ENCODE results near the gene SBF2.

Gene SBF2

GRCh38 chr11:10026514-10026913 lies 267.5 kb downstream of the SBF2 start:
- no peak overlapping the region for H3K27ac ChIP-seq (replicated peaks)
- DNase-seq (ENCODE audit: low read depth in 1 of 2, low spot score in 1 of 2): no peak
- no peaks in the 10 kb centered on the region for H3K27me3 ChIP-seq (ENCODE audit: insufficient read depth, poor library complexity, severe bottlenecking)
- TF ChIP-seq POLR2AphosphoS5 (IDR thresholded peaks at IDR 0.05; ENCODE audit: low read depth): no peak
- TF ChIP-seq CTCF (IDR thresholded peaks at IDR 0.05; ENCODE audit: insufficient read depth, low read length): no peak
- TF ChIP-seq GABPA (IDR thresholded peaks at IDR 0.05; ENCODE audit: low read depth): no peak
- no peak for TF ChIP-seq SPI1 (IDR thresholded peaks at IDR 0.05; ENCODE audit: borderline replicate concordance, low read depth)
- TF ChIP-seq REST (IDR thresholded peaks at IDR 0.05; ENCODE audit: insufficient replicate concordance, low read depth): no peak
- no peak overlapping the region for H3K4me3 ChIP-seq (replicated peaks; ENCODE audit: insufficient read depth, low read length)

GRCh38 chr11:10023212-10023611 lies 270.8 kb downstream of the SBF2 start:
- Histone ChIP-seq H3K27me3 (ENCODE audit: insufficient read depth, poor library complexity, severe bottlenecking) (no peaks in the 10 kb centered on the region), H3K4me3 (replicated peaks; ENCODE audit: insufficient read depth, low read length) (no peak overlapping the region), H3K27ac (replicated peaks) (no peak overlapping the region)
- DNase-seq (ENCODE audit: low read depth in 1 of 2, low spot score in 1 of 2): no peak
- TF ChIP-seq GABPA (IDR thresholded peaks at IDR 0.05; ENCODE audit: low read depth) (no peak), REST (IDR thresholded peaks at IDR 0.05; ENCODE audit: insufficient replicate concordance, low read depth) (no peak), CTCF (IDR thresholded peaks at IDR 0.05; ENCODE audit: insufficient read depth, low read length) (no peak), SPI1 (IDR thresholded peaks at IDR 0.05; ENCODE audit: borderline replicate concordance, low read depth) (no peak), POLR2AphosphoS5 (IDR thresholded peaks at IDR 0.05; ENCODE audit: low read depth) (no peak)

- no peak for TF ChIP-seq CTCF (IDR thresholded peaks at IDR 0.05; ENCODE audit: insufficient read depth, low read length)
- TF ChIP-seq POLR2AphosphoS5 (IDR thresholded peaks at IDR 0.05; ENCODE audit: low read depth): no peak
- TF ChIP-seq GABPA (IDR thresholded peaks at IDR 0.05; ENCODE audit: low read depth): no peak
- no peak for TF ChIP-seq SPI1 (IDR thresholded peaks at IDR 0.05; ENCODE audit: borderline replicate concordance, low read depth)
- TF ChIP-seq REST (IDR thresholded peaks at IDR 0.05; ENCODE audit: insufficient replicate concordance, low read depth): no peak
- Histone ChIP-seq H3K27me3 (ENCODE audit: insufficient read depth, poor library complexity, severe bottlenecking) (no peaks in the 10 kb centered on the region), H3K4me3 (replicated peaks; ENCODE audit: insufficient read depth, low read length) (no peak overlapping the region), H3K27ac (replicated peaks) (no peak overlapping the region)
- no peak for DNase-seq (ENCODE audit: low read depth in 1 of 2, low spot score in 1 of 2)
Measured at GRCh38 chr11:10022764-10023163, 271.3 kb downstream of the SBF2 start.
